Osteocyte (in vitro differentiated cells): ENCODE data around the gene DDX1. TPM values are rescaled to one million over a fixed set of nuclear protein-coding genes. Genes with fewer than 3 reads are reported as not detected.

Experiments used
- DNase-seq: peaks from one replicate; pipeline ENCODE4 v3.0.0; 2021; ENCODE audit warnings: mixed read lengths; ENCODE audit not compliant: unreplicated experiment; ENCODE audit errors: extremely low spot score
- H3K27ac Mint-ChIP-seq: one replicate; pipeline ENCODE4 v1.8.0; 2021; ENCODE audit warnings: mild to moderate bottlenecking, mixed read lengths; ENCODE audit not compliant: unreplicated experiment
- H3K27me3 Mint-ChIP-seq: one replicate; pipeline ENCODE4 v1.8.0; 2021; ENCODE audit warnings: mixed read lengths; ENCODE audit not compliant: unreplicated experiment
- H3K36me3 Mint-ChIP-seq: one replicate; pipeline ENCODE4 v1.8.0; 2021; ENCODE audit warnings: mixed read lengths; ENCODE audit not compliant: unreplicated experiment
- H3K4me1 Mint-ChIP-seq: one replicate; pipeline ENCODE4 v1.8.0; 2021; ENCODE audit warnings: mixed read lengths; ENCODE audit not compliant: unreplicated experiment
- H3K4me3 Mint-ChIP-seq: one replicate; pipeline ENCODE4 v1.8.0; 2021; ENCODE audit warnings: mild to moderate bottlenecking, moderate library complexity, mixed read lengths; ENCODE audit not compliant: unreplicated experiment
- H3K9me3 Mint-ChIP-seq: one replicate; pipeline ENCODE4 v1.8.0; 2021; ENCODE audit warnings: mixed read lengths; ENCODE audit not compliant: unreplicated experiment
- CTCF ChIP-seq: fragments of 200-600 bp; sonication (generic); IDR thresholded peaks from 2 replicates; pipeline ENCODE4 v1.5.0; 2021; ENCODE audit warnings: antibody characterized with exemption, mild to moderate bottlenecking, moderate library complexity
- total RNA-seq: library from RNA; stranded (reverse); gene quantifications from 2 replicates; pipeline ENCODE4 v1.2.1, GENCODE V29; 2021

Gene DDX1
- total RNA-seq, 1 donor from 2014 or later = 90.7 TPM

GRCh38 chr2:15626126-15626525 lies 34.5 kb downstream of the DDX1 start:
- no peak for TF ChIP-seq CTCF
- no peak for DNase-seq
- Mint-ChIP-seq H3K9me3 (no peaks in the 10 kb centered on the region), H3K4me1 (no peaks in the 10 kb centered on the region), H3K4me3 (no peak overlapping the region), H3K27me3 (no peaks in the 10 kb centered on the region), H3K36me3 (peaks cover 73% of the 10 kb centered on the region), H3K27ac (no peak overlapping the region)

- peaks cover 78% of the 10 kb centered on the region for H3K36me3 Mint-ChIP-seq
- no peaks in the 10 kb centered on the region for H3K27me3 Mint-ChIP-seq
- H3K4me1 Mint-ChIP-seq = no peaks in the 10 kb centered on the region
- H3K4me3 Mint-ChIP-seq = no peak overlapping the region
- no peak for DNase-seq
- H3K9me3 Mint-ChIP-seq = no peaks in the 10 kb centered on the region
- TF ChIP-seq CTCF = no peak
- no peak overlapping the region for H3K27ac Mint-ChIP-seq
Measured at GRCh38 chr2:15626967-15627366, 35.3 kb downstream of the DDX1 start.

- Mint-ChIP-seq H3K27ac (no peak overlapping the region), H3K4me3 (no peak overlapping the region), H3K36me3 (peaks cover 80% of the 10 kb centered on the region)
Measured at GRCh38 chr2:15627817-15628684, 36.4 kb downstream of the DDX1 start.

GRCh38 chr2:15628899-15629855 lies 37.5 kb downstream of the DDX1 start:
- Mint-ChIP-seq H3K4me3 (no peak overlapping the region), H3K27me3 (no peaks in the 10 kb centered on the region), H3K27ac (no peak overlapping the region), H3K36me3 (peaks cover 76% of the 10 kb centered on the region), H3K9me3 (no peaks in the 10 kb centered on the region), H3K4me1 (peaks cover 4% of the 10 kb centered on the region)
- no peak for TF ChIP-seq CTCF
- DNase-seq = no peak

More at GRCh38 chr2:15627817-15628684, 36.4 kb downstream of the DDX1 start:
- no peaks in the 10 kb centered on the region for H3K4me1 Mint-ChIP-seq
- no peak for DNase-seq
- no peak for TF ChIP-seq CTCF
- H3K9me3 Mint-ChIP-seq = no peaks in the 10 kb centered on the region
- no peaks in the 10 kb centered on the region for H3K27me3 Mint-ChIP-seq
